Brain microvascular endothelial cell (primary cell): Measurements from ENCODE around the gene RTN4RL2.

Experiments
- DNase-seq: peaks from one replicate; pipeline ENCODE4 v3.0.0-alpha.2; 2020
- H3K27ac ChIP-seq: fragments of 250-450 bp; sonication (Bioruptor Pico); 2 replicates; pipeline ENCODE4 v1.5.1; 2020; ENCODE audit warnings: mild to moderate bottlenecking, moderate library complexity
- H3K27me3 ChIP-seq: fragments of 250-450 bp; sonication (Bioruptor Pico); replicated peaks from 2 replicates; pipeline ENCODE4 v1.5.1; 2020; ENCODE audit warnings: mild to moderate bottlenecking
- H3K36me3 ChIP-seq: fragments of 250-450 bp; sonication (Bioruptor Pico); replicated peaks from 2 replicates; pipeline ENCODE4 v1.5.1; 2020; ENCODE audit warnings: mild to moderate bottlenecking
- H3K4me3 ChIP-seq: 2 replicates; pipeline ENCODE4 v1.5.1; 2011; ENCODE audit warnings: low read depth, mild to moderate bottlenecking, control low read depth, low read length, moderate library complexity
- in situ Hi-C: cut with HindIII; loops from 2 replicates; pipeline ENCODE4 v1.10.0; 2017; ENCODE audit warnings: low sequenced_read_pairs, low pct_ligation_motif_present
- TF ChIP-seq, protein P1 (sequence below): IDR thresholded peaks from 2 replicates; pipeline ENCODE4 v1.5.1; 2011; ENCODE audit warnings: low read depth, mild to moderate bottlenecking, moderate library complexity, low read length, control low read depth, inconsistent platforms; ENCODE audit errors: missing control alignments

Gene RTN4RL2

DNA sequence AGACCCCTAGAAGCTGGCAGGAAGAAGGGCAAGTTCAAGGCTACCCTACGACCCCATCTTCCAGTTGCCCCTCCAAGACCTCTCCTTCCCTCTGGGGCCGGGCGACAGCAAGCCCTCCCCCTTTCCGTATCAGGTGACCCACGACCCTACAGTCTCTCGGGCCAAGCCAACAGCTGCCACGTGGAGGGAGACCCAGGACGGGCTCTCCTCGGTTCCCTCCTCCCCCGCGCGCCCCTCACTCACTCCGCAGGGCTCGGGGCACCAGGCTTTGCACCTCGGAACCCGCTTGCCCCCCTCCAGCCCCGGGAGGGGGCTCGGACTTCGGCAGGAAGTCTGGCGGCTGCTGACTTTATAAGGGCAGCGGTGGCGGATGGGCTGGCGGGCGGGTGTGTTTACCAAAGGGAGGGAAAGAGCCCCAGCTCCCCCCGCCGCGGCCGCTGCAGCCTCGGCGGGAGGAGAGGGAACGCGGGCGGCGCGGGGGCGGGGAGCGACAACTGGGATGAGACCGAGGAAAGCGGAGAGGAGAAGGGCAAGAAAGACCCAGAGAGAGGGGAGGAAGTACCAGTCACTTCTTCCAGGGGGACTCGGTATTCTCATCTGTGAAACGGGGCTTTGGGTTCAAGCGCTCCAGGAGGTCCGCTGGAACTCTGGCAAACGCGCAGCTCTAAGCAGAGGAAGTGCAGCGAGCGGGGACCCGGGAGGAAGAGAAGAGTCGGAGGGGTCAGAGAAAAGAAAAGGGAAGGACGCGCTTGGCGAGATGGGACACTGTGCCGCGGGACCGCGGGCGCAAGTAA lies 54.4 kb downstream of the RTN4RL2 start:
- Histone ChIP-seq H3K27me3 (no peaks in the 10 kb centered on the region), H3K4me3 (peak overlapping the region; percentile 77), H3K27ac (no peak overlapping the region), H3K36me3 (no peaks in the 10 kb centered on the region)
- DNase-seq = peak; percentile 16
- in situ Hi-C loops = no loop called here
- TF ChIP-seq, protein P1, sequence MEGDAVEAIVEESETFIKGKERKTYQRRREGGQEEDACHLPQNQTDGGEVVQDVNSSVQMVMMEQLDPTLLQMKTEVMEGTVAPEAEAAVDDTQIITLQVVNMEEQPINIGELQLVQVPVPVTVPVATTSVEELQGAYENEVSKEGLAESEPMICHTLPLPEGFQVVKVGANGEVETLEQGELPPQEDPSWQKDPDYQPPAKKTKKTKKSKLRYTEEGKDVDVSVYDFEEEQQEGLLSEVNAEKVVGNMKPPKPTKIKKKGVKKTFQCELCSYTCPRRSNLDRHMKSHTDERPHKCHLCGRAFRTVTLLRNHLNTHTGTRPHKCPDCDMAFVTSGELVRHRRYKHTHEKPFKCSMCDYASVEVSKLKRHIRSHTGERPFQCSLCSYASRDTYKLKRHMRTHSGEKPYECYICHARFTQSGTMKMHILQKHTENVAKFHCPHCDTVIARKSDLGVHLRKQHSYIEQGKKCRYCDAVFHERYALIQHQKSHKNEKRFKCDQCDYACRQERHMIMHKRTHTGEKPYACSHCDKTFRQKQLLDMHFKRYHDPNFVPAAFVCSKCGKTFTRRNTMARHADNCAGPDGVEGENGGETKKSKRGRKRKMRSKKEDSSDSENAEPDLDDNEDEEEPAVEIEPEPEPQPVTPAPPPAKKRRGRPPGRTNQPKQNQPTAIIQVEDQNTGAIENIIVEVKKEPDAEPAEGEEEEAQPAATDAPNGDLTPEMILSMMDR = no peak

DNA sequence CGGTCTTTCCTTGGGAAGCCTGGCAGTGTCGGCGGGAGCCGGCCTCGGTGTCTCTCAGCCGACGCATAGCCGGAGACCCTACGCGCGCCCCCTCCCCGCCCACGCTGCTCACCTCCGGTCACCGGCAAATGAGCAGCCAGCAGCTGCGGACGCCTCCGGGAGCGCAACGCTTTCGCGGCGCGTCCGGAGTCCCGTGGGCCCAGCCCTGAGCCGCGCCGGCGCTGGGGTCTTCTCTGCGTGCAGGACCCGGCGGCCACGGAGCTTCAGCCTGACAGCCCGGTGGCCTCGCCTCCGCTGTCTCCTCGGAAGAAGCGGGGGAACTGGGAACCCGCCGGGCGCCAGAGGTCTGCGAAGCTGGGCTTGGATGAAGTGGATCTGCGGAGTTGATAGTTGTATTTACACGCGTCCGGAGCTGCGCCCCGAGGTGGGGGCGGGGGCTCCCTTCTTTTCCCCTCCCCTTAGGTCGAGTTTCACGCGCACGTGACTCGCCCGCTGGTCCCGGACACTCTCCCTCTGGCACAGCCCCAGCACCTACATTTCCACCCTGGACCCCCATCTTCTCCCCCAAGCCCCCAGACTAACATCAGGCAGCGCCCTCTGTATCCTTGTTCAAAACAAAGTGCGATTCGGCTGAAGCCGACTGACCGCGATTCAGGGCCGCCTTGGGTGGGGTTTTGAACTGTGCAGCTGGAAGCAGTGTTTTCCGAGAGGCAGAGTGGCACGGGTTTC lies 55.2 kb downstream of the RTN4RL2 start, which contains the start of gene SLC43A1:
Gene SLC43A1 (minus strand): TSS at position 371 of the 729 bp plus-strand sequence. CDS start 1,591 bp downstream, outside the sequence.
- no peaks in the 10 kb centered on the region for H3K27me3 ChIP-seq
- no peak within 1 kb of the TSS for H3K27ac ChIP-seq
- H3K4me3 ChIP-seq = peak within 1 kb of the TSS; percentile 77
- TF ChIP-seq, protein P1 = no peak
- DNase-seq = peak; percentile 47
- no peaks in the 10 kb centered on the region for H3K36me3 ChIP-seq
- in situ Hi-C loops = no loop called here

DNA sequence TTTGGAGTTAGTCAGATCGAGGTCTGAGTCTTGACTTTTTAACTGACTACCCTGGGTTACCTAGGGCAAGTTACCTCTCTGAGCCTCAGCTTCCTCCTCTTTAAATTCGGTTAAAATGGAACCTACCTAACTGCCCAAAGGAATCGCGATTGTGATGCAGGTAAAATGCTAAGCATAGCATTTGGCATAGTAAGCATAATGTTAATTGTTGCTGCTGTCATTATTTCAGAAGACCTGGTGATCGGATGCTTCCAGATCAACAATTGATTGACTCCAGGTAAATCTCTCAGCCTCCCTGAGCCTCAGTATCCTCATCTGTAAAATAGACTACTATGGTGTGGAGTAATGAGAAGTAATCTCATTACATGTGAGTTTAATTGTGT lies 55.7 kb downstream of the RTN4RL2 start:
- TF ChIP-seq, protein P1 = no peak
- peak overlapping the region; percentile 77 for H3K4me3 ChIP-seq
- in situ Hi-C loops = no loop called here
- no peaks in the 10 kb centered on the region for H3K27me3 ChIP-seq
- H3K27ac ChIP-seq = no peak overlapping the region
- H3K36me3 ChIP-seq = no peaks in the 10 kb centered on the region
- DNase-seq = no peak

DNA sequence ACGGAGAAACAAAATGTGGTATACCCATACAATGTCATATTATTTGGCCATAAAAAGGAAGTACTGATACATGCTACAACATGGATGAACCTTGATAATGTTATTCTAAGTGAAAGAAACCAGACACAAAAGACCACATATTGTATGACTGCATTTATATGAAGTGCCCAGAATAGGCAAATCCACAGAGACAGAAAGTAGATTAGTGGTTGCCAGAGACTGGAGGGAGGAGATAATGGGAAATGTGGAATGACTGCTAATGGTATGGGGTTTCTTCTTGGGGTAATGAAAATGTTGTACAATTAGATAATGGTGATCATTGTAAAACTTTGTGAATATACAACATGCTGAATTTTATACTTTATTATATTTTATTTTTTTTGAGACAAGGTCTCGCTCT lies 60.8 kb downstream of the RTN4RL2 start:
- TF ChIP-seq, protein P1 = no peak
- in situ Hi-C loops = no loop called here
- no peak for DNase-seq

DNA sequence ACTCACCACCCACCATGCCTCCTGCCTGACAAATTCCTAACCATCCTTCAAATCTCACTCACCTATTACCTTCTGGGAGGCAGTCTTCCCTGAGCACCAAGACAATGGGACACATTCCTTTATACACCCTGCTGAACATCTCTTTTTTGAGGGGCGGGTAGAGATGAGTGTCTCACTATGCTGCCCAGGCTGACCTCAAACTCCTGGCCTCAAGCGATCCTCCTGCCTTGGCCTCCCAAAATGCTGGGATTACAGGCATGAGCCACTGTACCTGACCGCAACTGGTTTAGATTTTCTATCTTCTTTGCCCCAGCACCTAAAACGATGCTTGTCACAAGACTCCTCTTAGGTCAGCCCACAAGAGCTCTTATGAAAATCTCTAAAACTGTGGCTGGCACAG lies 63.1 kb downstream of the RTN4RL2 start:
- DNase-seq = no peak
- TF ChIP-seq, protein P1 = no peak
- H3K36me3 ChIP-seq = no peaks in the 10 kb centered on the region
- no peaks in the 10 kb centered on the region for H3K27me3 ChIP-seq
- H3K27ac ChIP-seq = no peak overlapping the region
- no peak overlapping the region for H3K4me3 ChIP-seq
- in situ Hi-C loops = no loop called here

More for the DNA sequence above, 60.8 kb downstream of the RTN4RL2 start:
- H3K4me3 ChIP-seq = no peak overlapping the region
- H3K27me3 ChIP-seq = no peaks in the 10 kb centered on the region
- H3K27ac ChIP-seq = no peak overlapping the region
- no peaks in the 10 kb centered on the region for H3K36me3 ChIP-seq
